SW480 (cell line): ENCODE results near the gene MARS2.
"Not testable (repeated sequence)": the region's sequence is repeated elsewhere in the genome, so short reads cannot be mapped to it uniquely, and the experiment has no call there.

Experiments
- DNase-seq: peaks from one replicate; pipeline ENCODE4 v3.0.0-alpha.2; 2016; ENCODE audit warnings: low spot score

The MARS2 gene

GRCh38 chr2:197706839-197707207, 1.7 kb downstream of the MARS2 start:
- no peak for DNase-seq

GRCh38 chr2:197707316-197708213, 2.4 kb downstream of the MARS2 start:
- DNase-seq: peak; percentile 54

GRCh38 chr2:197708331-197708730, 3.2 kb downstream of the MARS2 start:
- peak; percentile 9 for DNase-seq

- DNase-seq: not testable (repeated sequence)
These were observed 4.0 kb downstream of the MARS2 start for GRCh38 chr2:197709140-197709539.

- no peak for DNase-seq
These were observed 5.4 kb downstream of the MARS2 start for GRCh38 chr2:197710424-197711042.

- DNase-seq: no peak
These were observed 6.4 kb downstream of the MARS2 start for GRCh38 chr2:197711578-197711977.

GRCh38 chr2:197713271-197713670, 8.1 kb downstream of the MARS2 start:
- no peak for DNase-seq

GRCh38 chr2:197717863-197718262, 12.7 kb downstream of the MARS2 start:
- DNase-seq: no peak

GRCh38 chr2:197727011-197727410, 21.8 kb downstream of the MARS2 start:
- DNase-seq: no peak

GRCh38 chr2:197728555-197729544, 23.7 kb downstream of the MARS2 start:
- DNase-seq: not testable (repeated sequence)

- no peak for DNase-seq
These were observed 35.0 kb downstream of the MARS2 start for GRCh38 chr2:197740200-197740599.
